IPS-18c (cell line): ENCODE data around the gene PDE8A.
"Not testable (repeated sequence)": the region's sequence is repeated elsewhere in the genome, so short reads cannot be mapped to it uniquely, and the experiment has no call there.

Experiments
- H3K4me3 ChIP-seq: 2 replicates; pipeline ENCODE4 v1.7.0; 2013; ENCODE audit warnings: low read depth, mild to moderate bottlenecking, low read length, moderate library complexity; ENCODE audit not compliant: insufficient read depth
- H3K9me3 ChIP-seq: one replicate; pipeline ENCODE4 v1.6.1; 2013; ENCODE audit warnings: mild to moderate bottlenecking, low read length, moderate library complexity; ENCODE audit not compliant: control insufficient read depth, insufficient read depth

PDE8A gene

DNA sequence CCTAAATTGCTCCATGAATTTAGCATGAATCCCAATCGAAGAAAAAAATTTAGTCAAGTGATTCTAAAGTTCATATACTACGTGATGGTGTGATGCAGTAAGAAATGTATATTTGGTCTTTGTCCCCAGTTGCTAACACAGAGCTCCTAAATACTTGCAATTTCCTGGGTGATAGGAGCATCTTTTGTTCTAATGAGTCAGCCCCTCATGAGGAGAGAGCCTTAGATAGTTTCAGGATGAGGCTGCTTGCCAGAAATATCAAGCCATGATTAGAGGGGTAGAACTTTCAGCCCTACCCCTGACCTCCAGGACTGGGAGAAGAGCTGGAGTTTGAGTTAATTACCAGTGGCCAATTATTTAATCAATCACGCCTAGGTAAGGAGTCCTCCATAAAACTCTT lies 170.2 kb downstream of the PDE8A start:
- no peaks in the 10 kb centered on the region for H3K9me3 ChIP-seq
- H3K4me3 ChIP-seq = no peak overlapping the region

DNA sequence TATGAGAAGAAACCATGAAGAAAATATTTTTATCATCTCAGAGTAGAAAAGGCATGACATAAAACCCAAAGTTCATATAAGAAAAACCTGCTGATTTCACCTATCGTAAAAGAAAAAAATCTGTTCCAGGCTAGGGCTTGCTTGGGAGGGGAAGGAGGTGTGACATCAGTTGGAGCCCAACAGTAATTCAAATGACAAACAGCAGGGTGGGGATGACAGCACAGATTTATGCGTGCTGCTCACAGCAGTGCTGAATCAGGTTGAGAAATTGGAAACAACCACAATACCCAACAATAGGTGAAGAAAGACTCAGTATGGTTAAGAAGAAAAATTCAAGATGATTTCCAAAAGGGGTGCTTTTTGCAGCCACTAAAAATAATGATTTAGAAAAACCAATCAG lies 172.4 kb downstream of the PDE8A start:
- Histone ChIP-seq H3K9me3 (no peaks in the 10 kb centered on the region), H3K4me3 (no peak overlapping the region)

DNA sequence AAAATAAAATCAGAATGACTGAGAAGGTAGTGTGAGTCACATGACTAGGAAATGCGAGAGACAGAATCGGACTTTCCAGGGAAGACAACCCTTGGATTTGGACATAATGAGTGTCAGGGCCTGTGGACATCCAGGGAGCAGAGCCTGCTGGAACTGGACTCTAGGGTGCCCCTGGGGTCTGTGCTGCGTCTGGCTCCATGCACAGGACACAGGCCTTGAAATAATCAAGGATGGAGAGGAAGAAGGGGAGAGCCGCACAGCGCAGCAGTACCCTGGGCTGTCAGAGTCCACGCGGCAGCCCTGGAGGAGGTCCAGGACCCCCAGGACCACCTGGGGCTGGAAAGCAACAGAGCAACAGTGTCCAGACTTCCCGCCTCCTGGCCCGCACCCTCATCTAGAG lies 173.7 kb downstream of the PDE8A start:
- no peaks in the 10 kb centered on the region for H3K9me3 ChIP-seq

DNA sequence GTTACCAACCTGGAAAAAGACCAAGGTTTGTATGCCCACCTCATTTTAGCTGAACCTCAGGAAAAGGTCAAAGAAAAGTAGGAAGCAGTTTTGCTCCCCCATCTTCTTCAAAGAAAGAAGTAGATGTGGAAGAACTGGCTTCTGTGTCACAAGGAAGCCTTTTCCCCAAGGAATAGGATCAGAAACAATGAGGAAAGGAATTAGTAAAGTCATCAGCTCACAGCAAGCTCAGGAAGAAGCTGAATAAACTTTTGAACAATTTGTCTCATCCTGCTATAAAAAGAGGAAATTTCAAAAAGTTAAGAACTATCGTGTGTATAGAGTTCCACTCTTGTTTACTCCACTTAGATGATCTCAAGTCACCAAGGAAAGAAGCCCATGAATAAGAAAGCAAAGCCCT lies 174.2 kb downstream of the PDE8A start:
- Histone ChIP-seq H3K4me3 (no peak overlapping the region), H3K9me3 (no peaks in the 10 kb centered on the region)

More for the DNA sequence above, 173.7 kb downstream of the PDE8A start:
- no peak overlapping the region for H3K4me3 ChIP-seq

DNA sequence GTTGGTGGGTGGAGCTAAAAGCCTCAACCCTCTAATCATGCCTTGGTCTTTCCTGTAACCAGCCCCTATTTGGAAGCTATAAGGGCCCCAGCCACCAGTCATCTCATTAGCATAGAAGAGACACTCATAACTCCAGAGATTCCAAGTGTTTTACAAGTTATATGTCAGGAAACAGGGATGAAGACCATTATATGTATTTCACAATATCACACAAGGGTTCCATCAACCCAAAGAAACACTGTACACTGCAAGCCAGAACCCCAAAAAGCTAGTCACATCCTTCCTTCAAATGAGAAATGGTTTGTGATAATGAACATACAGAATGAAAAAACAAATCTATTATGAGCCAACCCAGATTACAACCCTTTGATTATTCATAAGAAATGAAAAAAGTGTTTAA lies 175.7 kb downstream of the PDE8A start:
- Histone ChIP-seq H3K9me3 (no peaks in the 10 kb centered on the region), H3K4me3 (no peak overlapping the region)

DNA sequence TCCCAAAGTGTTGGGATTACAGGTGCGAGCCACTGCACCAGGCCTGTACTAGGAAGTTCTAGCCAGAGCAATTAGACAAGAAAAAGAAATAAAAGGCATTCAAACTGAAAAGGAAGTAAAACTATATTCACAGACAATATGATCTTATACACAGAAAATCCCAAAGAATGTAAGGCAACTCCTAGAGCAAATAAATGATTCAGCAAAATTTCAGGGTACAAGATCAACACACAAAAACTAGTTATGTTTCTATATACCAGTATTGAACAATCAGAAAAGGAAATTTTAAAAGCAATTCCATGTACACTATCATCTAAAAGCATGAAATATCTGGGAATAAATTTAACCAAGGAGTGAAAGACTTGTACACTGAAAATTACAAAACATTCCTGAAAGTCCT lies 180.6 kb downstream of the PDE8A start:
- H3K4me3 ChIP-seq = no peak overlapping the region
- H3K9me3 ChIP-seq = no peaks in the 10 kb centered on the region

DNA sequence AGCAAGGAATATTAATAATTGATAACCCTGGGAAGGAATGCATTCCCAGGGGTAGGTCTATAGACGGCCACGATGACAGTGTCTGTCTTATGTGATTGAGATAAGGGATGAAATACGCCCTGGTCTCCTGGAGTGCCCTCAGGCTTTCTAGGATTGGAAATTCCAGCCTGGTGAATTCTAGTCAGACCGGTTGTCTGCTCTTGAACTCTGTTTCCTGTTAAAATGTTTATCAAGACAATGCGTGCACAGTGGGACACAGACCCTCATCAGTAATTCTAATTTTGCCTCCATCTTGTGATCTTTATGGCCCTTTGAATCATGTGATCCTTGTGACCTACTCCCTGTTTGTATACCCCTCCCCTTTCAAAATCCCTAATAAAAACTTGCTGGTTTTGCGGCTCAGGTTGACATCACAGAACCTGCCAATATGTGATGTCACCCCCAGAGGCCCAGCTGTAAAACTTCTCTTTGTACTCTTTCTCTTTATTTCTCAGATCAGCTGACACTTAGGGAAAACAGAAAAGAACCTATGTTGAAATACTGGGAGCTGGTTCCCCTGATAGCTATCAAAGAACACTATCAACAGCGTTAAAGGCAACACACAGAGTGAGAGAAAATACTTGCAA lies 183.3 kb downstream of the PDE8A start:
- H3K4me3 ChIP-seq = no peak overlapping the region
- H3K9me3 ChIP-seq = no peaks in the 10 kb centered on the region

DNA sequence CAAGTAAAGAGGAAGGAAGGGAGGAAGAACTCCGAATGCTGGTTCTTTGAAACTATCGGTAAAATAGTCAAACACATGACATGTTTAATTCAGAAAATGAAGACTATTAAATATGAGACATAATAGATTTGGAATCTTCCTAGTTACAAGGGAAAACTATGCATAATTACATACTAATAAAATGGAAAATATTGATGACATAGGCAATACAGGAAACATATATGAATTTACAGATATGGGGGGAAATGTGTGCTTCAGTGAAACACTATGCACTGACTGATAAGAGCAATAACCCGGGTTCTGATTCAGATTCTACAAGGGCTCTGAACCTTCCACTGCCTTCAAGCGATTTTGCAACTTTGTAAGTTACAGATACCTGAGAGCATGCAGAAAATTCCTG lies 185.9 kb downstream of the PDE8A start:
- no peaks in the 10 kb centered on the region for H3K9me3 ChIP-seq

DNA sequence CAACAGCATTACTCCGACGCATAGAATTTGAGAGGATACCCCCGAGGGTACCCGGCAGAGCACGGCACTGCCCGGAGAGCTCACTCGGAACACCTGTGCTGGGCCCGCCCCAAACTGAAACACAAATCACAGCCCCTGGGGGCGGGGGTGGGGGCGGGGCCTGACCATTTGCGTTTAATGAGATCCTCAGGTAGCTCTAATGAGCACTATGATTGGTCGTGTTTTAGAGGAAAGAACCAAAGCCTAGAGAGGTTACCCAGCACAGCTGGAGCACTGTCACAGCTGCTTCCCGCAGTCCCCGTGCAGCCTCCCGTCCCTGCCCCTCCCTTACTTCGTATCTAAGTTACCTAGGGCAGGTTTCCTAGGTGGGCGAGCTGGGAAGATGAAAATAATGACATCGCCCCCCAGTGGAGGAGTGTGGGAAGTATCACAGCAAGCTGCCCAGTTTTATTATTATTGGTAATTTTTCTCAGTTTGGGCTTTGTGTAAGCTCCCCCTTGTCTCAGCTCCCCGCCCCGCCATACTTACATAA lies 187.1 kb downstream of the PDE8A start:
- Histone ChIP-seq H3K4me3 (peak overlapping the region; percentile 28; the same call in 1 of the 2 replicates), H3K9me3 (no peaks in the 10 kb centered on the region)

More for the DNA sequence above, 185.9 kb downstream of the PDE8A start:
- H3K4me3 ChIP-seq = no peak overlapping the region

DNA sequence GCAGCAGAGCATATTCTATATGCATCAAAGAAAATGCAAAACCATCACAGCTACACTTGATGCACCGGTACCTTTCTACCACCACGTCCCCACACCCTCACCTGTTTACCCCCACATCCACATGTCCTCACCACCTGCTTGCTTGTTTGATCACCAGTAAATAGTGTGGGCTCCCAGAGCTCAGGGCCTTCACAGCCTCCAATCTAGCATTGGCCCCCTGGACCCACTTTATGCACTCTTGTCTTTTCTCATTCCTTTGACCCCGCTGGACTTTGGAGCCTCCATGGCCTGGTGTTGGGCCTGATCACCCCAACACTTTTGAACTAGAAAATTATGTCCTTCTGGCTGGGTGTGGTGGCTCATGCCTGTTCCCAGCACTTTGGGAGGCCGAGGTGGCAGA lies 190.1 kb downstream of the PDE8A start:
- Histone ChIP-seq H3K4me3 (no peak overlapping the region), H3K9me3 (no peaks in the 10 kb centered on the region)

DNA sequence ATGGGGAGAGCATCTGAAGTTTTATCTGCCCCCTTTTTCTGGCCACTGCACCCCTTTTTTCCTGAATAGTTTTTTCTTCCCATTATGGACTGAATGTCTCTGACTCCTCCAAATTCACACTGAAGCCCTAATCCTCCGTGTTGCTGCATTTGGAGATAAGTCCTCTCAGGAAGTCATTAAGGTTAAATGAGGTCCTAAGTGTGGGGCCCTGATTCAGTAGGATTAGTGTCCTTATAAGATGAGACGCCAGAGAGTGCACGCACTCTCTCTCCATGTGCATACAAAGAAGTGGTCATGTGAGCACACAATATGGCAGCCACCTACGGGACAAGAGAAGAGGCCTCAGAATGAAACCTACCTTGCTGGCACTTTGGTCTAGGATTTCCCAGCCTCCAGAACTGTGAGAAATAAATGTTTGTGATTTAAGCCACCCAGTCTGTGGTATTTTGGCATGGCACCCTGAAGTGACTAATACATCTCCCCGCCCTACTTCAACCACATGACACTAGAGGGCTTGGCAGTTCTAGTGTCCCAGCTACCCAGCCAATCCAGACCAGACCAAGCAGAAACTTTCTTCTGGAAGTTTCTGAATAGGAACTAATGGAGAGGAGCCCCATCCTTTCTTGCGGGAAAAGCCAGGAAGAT lies 191.3 kb downstream of the PDE8A start:
- Histone ChIP-seq H3K4me3 (no peak overlapping the region), H3K9me3 (no peaks in the 10 kb centered on the region)

DNA sequence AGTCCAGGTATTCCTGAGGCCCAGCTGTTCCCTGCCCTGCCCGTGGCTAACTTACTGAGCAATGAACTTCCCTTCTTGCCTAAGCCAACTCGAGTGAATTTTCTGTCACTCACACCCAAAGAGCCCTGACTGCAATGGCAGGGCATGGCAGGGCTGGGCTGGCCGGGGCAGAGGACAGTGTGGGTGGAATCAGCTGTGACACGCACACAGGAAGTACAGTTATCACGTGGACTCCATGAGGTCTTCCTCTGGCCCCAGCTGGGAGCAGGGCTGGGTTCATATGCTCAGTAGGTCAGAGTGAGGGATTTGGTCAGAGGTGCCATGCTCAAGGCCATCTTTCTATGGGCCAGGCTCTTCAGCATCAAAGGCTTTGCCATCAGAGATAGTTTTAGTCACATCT lies 192.0 kb downstream of the PDE8A start:
- H3K9me3 ChIP-seq = not testable (repeated sequence)

DNA sequence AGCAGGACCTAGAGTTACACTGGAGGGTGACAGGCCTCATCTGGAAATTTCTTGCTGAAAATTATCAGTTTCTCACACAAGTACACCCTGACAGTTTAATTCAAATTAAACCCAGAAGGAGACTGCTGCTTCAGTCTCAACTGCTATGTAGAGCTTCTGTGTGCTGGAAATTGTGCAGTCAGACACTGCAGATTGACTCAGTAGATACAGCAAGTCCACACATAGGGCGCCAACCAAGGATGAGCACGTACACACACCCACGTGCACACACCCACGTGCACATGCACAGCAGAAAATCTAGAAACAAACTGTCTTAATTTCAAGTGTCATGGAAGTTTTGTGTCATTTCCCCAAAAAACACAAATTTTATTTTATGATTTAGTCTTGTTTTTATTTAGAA lies 192.9 kb downstream of the PDE8A start:
- Histone ChIP-seq H3K4me3 (no peak overlapping the region), H3K9me3 (no peaks in the 10 kb centered on the region)

More for the DNA sequence above, 192.0 kb downstream of the PDE8A start:
- H3K4me3 ChIP-seq = not testable (repeated sequence)

DNA sequence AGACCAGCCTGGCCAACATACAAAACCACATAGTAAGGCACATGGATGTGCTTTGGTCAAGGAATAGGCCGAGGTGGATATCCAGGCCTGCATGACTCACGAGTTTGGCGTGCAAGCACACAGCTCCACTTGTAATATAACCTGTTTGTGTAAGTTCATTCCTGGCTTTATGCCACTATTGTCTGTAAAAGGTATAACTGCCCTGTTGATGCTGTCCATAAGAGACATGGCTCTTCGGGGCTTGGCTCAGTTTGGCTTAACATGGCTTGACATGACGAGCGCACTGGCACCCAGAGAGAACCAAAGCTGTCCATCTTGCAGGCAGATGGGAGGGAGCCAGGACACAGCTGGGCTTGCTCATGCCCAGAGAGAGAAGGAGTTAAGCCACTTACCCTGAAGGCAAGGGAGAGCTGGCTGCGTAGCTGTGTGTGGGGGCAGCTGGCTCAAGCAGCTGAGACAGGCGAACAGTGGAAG lies 195.4 kb downstream of the PDE8A start:
- H3K9me3 ChIP-seq, H3K4me3 ChIP-seq: not testable (repeated sequence)

DNA sequence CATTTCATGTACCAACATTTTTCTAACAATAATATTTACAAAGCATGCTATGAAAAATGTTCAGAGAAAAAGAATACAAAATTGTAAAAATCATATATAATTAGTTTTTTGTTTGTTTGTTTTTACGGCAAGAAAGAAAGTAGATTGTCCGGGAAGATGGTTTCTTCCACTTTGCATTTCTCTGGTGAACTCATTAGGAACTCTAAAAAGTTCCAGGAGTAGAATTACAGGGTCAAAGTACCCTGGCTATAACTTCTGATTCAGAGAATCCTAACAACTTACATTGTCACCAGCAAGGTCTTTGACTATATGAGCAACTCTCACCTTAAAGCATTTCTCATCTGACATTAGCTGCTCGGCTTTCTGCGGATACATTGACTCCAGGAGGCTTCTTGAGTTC lies 196.7 kb downstream of the PDE8A start:
- Histone ChIP-seq H3K4me3 (no peak overlapping the region), H3K9me3 (no peaks in the 10 kb centered on the region)

DNA sequence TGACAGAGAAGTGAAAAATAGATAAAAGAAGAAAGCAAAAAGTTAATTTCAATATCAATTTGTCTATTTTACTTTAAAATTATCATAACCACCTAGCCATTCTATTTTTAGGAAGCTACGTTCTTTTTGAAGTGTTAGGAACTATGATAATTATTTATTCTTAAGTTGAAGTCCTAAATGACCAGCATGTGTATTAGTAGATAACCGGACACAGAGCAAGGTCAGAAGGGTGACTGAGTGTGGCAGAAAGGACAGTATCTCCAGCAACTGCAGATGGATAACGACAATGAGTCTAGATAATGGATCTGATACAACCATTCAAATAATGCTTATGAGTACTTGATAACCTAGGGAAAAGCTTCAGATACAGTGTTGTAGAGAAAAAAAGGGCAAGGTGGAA lies 198.0 kb downstream of the PDE8A start:
- Histone ChIP-seq H3K4me3 (no peak overlapping the region), H3K9me3 (no peaks in the 10 kb centered on the region)

DNA sequence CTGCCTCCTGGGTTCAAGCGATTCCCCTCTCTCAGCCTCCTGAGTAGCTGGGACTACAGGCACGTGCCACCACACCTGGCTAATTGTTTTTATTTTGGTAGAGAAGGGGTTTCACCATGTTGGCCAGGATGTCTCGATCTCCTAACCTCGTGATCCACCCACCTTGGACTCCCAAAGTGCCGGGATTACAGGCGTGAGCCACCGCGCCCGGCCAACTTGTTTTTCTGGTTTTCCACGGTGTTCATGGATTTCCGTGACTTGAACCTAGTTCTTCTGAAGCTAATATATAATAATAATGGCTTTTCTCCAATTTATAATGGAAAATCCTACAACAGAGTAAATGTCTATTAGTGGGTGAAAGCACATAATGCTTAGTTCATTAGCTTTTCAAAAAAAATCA lies 203.7 kb downstream of the PDE8A start:
- H3K4me3 ChIP-seq, H3K9me3 ChIP-seq: not testable (repeated sequence)

DNA sequence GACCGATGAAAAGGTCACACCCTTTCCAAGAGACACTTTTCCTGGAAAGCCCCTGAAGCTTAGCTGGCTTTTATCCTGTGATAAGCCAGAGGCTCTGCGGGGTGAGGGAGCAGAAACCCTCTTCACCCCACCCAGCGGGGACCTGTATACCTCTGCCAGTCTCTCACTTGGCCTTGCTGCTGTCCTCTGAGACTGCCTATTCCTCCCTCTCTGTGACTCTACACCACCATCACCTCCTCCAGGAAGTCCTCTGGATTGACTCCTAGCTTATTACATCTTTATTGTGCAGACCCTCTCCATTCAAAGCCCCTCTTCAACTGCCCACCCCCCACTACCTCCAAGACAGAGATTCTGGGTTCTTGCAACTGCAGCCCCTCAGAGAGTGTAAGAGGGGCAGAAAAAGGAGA lies 206.5 kb downstream of the PDE8A start:
- H3K4me3 ChIP-seq, H3K9me3 ChIP-seq: not testable (repeated sequence)
